Measurements from ENCODE around the gene GEN1.

- TF ChIP-seq POLR2A (IDR thresholded peaks at IDR 0.05; ENCODE audit: low read length), result no peak
- no peak for TF ChIP-seq GATA1 (IDR thresholded peaks at IDR 0.05; ENCODE audit: low read depth, low read length)
Measured at GRCh38 chr2:17805717-17806363, 51.9 kb downstream of the GEN1 start.
